ENCODE results near the gene HJURP. TPM values are rescaled to one million over a fixed set of nuclear protein-coding genes. Genes with fewer than 3 reads are reported as not detected.

HJURP gene
- total RNA-seq, 1 experiment from 2014 or later: 37.0 TPM

DNA sequence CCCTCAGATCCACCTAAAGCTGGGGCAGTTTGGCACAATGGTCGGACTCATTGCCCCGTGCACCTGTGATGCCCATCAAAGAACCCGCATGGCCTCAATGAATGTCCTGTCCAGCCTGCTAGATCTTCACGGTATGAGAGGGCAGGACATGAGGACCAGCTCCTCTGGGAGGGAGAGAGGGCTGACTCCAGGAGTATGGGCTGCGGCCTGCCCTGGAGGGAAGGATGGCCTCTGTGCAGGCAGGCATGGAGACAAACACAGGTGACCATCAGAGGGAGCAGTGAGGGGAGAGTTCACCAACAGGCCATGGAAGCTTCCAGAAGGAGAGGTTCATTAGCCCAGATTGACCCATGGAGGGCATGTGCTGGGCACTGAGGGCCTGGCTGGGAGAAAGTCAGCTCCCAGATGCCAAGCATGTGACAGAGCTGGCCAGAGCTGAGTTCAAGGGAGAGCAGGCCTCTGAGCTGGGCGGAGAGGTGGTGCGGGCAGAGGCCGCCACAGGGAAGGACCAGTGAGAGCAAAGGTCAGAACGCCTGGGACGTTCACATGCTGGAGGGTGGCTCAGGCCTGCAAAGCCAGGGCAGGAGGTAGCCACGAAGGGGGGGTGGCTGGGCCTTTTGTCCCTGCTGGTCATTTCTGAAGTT lies 36.2 kb downstream of the HJURP start:
- H2AFZ ChIP-seq (ENCODE audit: low read length): no peak overlapping the region
- no peak overlapping the region for H3K4me2 ChIP-seq (ENCODE audit: low read length)
- no peak for DNase-seq
- no peaks in the 10 kb centered on the region for H4K20me1 ChIP-seq (ENCODE audit: low read length)
- no peak for ATAC-seq
- no peaks in the 10 kb centered on the region for H3K4me1 ChIP-seq (ENCODE audit: insufficient read depth, low read length)
- no peaks in the 10 kb centered on the region for H3K9me2 ChIP-seq (replicated peaks; ENCODE audit: low read length)
- CTCF ChIA-PET: no interaction called here
- H3K9ac ChIP-seq (ENCODE audit: low read length): no peak overlapping the region
- H3K79me2 ChIP-seq (ENCODE audit: low read length): no peaks in the 10 kb centered on the region
- no peak overlapping the region for H3K27ac ChIP-seq (ENCODE audit: low read length)
- no peaks in the 10 kb centered on the region for H3K9me3 ChIP-seq (ENCODE audit: low read length)
- H3K27me3 ChIP-seq (ENCODE audit: low read length): no peaks in the 10 kb centered on the region
- H3K4me3 ChIP-seq (ENCODE audit: low read length): no peak overlapping the region
- POLR2A ChIA-PET (ENCODE audit: unreplicated experiment): no interaction called here
- TF ChIP-seq EZH2 (IDR thresholded peaks at IDR 0.05; ENCODE audit: low read length, unreplicated experiment) (no peak), EZH2phosphoT487 (IDR thresholded peaks at IDR 0.05; ENCODE audit: borderline replicate concordance, low read length) (no peak)
- TF ChIP-seq, protein P1, sequence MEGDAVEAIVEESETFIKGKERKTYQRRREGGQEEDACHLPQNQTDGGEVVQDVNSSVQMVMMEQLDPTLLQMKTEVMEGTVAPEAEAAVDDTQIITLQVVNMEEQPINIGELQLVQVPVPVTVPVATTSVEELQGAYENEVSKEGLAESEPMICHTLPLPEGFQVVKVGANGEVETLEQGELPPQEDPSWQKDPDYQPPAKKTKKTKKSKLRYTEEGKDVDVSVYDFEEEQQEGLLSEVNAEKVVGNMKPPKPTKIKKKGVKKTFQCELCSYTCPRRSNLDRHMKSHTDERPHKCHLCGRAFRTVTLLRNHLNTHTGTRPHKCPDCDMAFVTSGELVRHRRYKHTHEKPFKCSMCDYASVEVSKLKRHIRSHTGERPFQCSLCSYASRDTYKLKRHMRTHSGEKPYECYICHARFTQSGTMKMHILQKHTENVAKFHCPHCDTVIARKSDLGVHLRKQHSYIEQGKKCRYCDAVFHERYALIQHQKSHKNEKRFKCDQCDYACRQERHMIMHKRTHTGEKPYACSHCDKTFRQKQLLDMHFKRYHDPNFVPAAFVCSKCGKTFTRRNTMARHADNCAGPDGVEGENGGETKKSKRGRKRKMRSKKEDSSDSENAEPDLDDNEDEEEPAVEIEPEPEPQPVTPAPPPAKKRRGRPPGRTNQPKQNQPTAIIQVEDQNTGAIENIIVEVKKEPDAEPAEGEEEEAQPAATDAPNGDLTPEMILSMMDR (conservative IDR thresholded peaks at IDR 0.05; ENCODE audit: low read depth, low read length): no peak
- BruUV-seq (replicated peaks): no TSS peak
- H3K36me3 ChIP-seq (ENCODE audit: low read depth, low read length): no peaks in the 10 kb centered on the region
- intact Hi-C loops (cut with micrococcal nuclease): no loop called here
- H3F3A ChIP-seq (ENCODE audit: low read length, unreplicated experiment): no peaks in the 10 kb centered on the region

DNA sequence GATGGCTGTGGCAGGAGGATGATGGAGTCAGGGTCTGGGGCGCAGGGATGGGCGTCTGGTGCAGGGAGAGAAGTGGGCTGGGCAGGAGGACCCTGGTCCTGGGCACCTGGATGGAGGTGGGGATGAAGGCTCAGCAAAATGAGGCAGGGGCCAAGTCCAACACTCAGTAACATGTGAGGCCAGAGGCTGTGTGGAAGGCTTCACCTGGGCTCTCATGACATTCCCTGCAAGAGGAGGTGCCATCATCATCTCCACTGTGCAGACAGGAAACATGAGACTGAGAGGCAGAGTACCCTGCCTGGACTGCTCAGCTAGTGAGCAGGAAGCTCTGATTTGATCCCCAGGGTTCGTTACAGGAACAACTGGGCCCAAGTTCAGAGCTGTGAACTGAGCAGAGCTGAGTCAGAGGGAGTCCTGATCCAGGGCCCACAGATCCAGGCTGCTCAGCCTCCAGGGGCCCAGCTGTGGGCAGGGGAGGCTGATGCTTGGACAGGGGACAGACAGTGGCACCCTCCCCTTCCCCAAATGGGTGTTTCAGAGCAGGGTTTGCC lies 36.9 kb downstream of the HJURP start:
- Histone ChIP-seq H3F3A (ENCODE audit: low read length, unreplicated experiment) (no peaks in the 10 kb centered on the region), H2AFZ (ENCODE audit: low read length) (no peak overlapping the region), H3K4me1 (ENCODE audit: insufficient read depth, low read length) (no peaks in the 10 kb centered on the region), H3K4me3 (ENCODE audit: low read length) (no peak overlapping the region), H3K36me3 (ENCODE audit: low read depth, low read length) (no peaks in the 10 kb centered on the region), H3K9me3 (ENCODE audit: low read length) (no peaks in the 10 kb centered on the region), H3K9me2 (replicated peaks; ENCODE audit: low read length) (no peaks in the 10 kb centered on the region), H3K9ac (ENCODE audit: low read length) (no peak overlapping the region), H4K20me1 (ENCODE audit: low read length) (no peaks in the 10 kb centered on the region), H3K4me2 (ENCODE audit: low read length) (no peak overlapping the region), H3K27ac (ENCODE audit: low read length) (no peak overlapping the region), H3K27me3 (ENCODE audit: low read length) (no peaks in the 10 kb centered on the region), H3K79me2 (ENCODE audit: low read length) (no peaks in the 10 kb centered on the region)
- no peak; the same call in 1 of the 2 replicates for ATAC-seq
- ChIA-PET CTCF (no interaction called here), POLR2A (ENCODE audit: unreplicated experiment) (no interaction called here)
- no TSS peak for BruUV-seq (replicated peaks)
- TF ChIP-seq EZH2 (IDR thresholded peaks at IDR 0.05; ENCODE audit: low read length, unreplicated experiment): no peak
- TF ChIP-seq EZH2phosphoT487 (IDR thresholded peaks at IDR 0.05; ENCODE audit: borderline replicate concordance, low read length): no peak
- no peak for DNase-seq
- intact Hi-C loops (cut with micrococcal nuclease): no loop called here

DNA sequence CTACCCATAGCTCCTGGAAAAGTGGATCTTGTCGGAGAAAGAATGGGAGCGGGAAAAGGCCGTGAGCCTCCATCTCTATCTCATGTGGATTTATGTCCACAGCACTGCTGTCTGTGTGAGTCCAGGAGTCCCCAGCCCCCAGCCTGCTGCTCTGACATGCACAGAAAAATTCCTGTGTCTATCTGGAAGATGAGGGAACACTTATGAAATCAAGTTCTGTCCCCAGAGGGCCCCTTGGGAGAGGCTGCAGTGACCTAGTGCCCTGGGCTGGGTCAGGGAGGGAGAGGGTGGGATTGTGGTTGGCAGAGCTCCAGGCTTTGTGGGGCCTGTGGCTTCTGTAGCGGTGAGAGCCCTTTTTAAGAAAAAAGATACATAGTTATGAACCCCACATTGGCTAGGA lies 37.6 kb downstream of the HJURP start:
- H3K27ac ChIP-seq (ENCODE audit: low read length): no peak overlapping the region
- H3K36me3 ChIP-seq (ENCODE audit: low read depth, low read length): no peaks in the 10 kb centered on the region
- intact Hi-C loops (cut with micrococcal nuclease): no loop called here
- H4K20me1 ChIP-seq (ENCODE audit: low read length): no peaks in the 10 kb centered on the region
- H3K4me2 ChIP-seq (ENCODE audit: low read length): no peak overlapping the region
- BruUV-seq (replicated peaks): no TSS peak
- no peaks in the 10 kb centered on the region for H3K9me3 ChIP-seq (ENCODE audit: low read length)
- H3K9me2 ChIP-seq (replicated peaks; ENCODE audit: low read length): no peaks in the 10 kb centered on the region
- H3K27me3 ChIP-seq (ENCODE audit: low read length): no peaks in the 10 kb centered on the region
- CTCF ChIA-PET: no interaction called here
- H3K4me3 ChIP-seq (ENCODE audit: low read length): no peak overlapping the region
- no peak overlapping the region for H3K9ac ChIP-seq (ENCODE audit: low read length)
- no peaks in the 10 kb centered on the region for H3K4me1 ChIP-seq (ENCODE audit: insufficient read depth, low read length)
- POLR2A ChIA-PET (ENCODE audit: unreplicated experiment): no interaction called here
- no peaks in the 10 kb centered on the region for H3F3A ChIP-seq (ENCODE audit: low read length, unreplicated experiment)
- no peaks in the 10 kb centered on the region for H3K79me2 ChIP-seq (ENCODE audit: low read length)
- DNase-seq (no peak), ATAC-seq (no peak)
- TF ChIP-seq, protein P1 (conservative IDR thresholded peaks at IDR 0.05; ENCODE audit: low read depth, low read length): no peak
- TF ChIP-seq EZH2 (IDR thresholded peaks at IDR 0.05; ENCODE audit: low read length, unreplicated experiment) (no peak), EZH2phosphoT487 (IDR thresholded peaks at IDR 0.05; ENCODE audit: borderline replicate concordance, low read length) (no peak)
- no peak overlapping the region for H2AFZ ChIP-seq (ENCODE audit: low read length)
